Activated T-cell treated with anti-CD3 and anti-CD28 coated beads, Interleukin-2, amount 50 U/mL, for 24 hours (primary cell): ENCODE measurements around the gene ANKRD11.
A peak's percentile ranks its signal among the peaks of the same experiment; 100 is the strongest.

Experiments
- DNase-seq: peaks from one replicate; pipeline ENCODE4 v3.0.0-alpha.2; 2020
- H3K27ac Mint-ChIP-seq: 2 replicates; pipeline ENCODE4 v1.8.0; 2020; ENCODE audit warnings: mild to moderate bottlenecking, mixed read lengths
- H3K27me3 Mint-ChIP-seq: 2 replicates; pipeline ENCODE4 v1.8.0; 2020; ENCODE audit warnings: mixed read lengths
- H3K36me3 Mint-ChIP-seq: 2 replicates; pipeline ENCODE4 v1.8.0; 2020; ENCODE audit warnings: low read depth, mixed read lengths
- H3K4me1 Mint-ChIP-seq: 2 replicates; pipeline ENCODE4 v1.8.0; 2020; ENCODE audit warnings: low read depth, mixed read lengths
- H3K4me3 Mint-ChIP-seq: 2 replicates; pipeline ENCODE4 v1.8.0; 2020; ENCODE audit warnings: mild to moderate bottlenecking, moderate library complexity, mixed read lengths
- H3K9me3 Mint-ChIP-seq: 2 replicates; pipeline ENCODE4 v1.8.0; 2020; ENCODE audit warnings: mixed read lengths

The ANKRD11 gene

DNA sequence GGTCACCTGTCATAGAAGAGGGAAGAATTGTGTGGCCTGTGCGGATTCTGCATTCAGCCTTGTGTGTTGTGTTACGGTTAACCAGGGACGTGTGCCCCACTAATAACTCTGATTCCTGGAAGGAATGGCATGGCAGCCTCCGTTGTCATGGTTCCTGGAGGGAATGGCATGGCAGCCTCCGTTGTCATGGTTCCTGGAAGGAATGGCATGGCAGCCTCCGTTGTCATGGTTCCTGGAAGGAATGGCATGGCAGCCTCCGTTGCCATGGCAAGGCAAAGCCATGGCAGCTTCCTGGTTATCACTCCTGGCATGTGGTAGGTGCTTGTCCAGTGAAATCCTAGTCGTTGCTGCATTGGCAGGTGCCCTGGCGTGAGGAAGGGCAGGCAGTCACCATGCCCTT lies 26.8 kb upstream of the ANKRD11 start:
- no peaks in the 10 kb centered on the region for H3K9me3 Mint-ChIP-seq

GRCh38 chr16:89512453-89512852 lies 22.1 kb upstream of the ANKRD11 start:
- Mint-ChIP-seq H3K4me1 (peaks cover 13% of the 10 kb centered on the region), H3K9me3 (no peaks in the 10 kb centered on the region), H3K27ac (no peak overlapping the region), H3K4me3 (no peak overlapping the region), H3K36me3 (peaks cover 64% of the 10 kb centered on the region), H3K27me3 (no peaks in the 10 kb centered on the region)
- DNase-seq = no peak

More for the DNA sequence above, 26.8 kb upstream of the ANKRD11 start:
- Mint-ChIP-seq H3K27me3 (no peaks in the 10 kb centered on the region), H3K4me3 (no peak overlapping the region), H3K27ac (no peak overlapping the region), H3K4me1 (peaks cover 3% of the 10 kb centered on the region), H3K36me3 (peaks cover 86% of the 10 kb centered on the region)
- no peak for DNase-seq

DNA sequence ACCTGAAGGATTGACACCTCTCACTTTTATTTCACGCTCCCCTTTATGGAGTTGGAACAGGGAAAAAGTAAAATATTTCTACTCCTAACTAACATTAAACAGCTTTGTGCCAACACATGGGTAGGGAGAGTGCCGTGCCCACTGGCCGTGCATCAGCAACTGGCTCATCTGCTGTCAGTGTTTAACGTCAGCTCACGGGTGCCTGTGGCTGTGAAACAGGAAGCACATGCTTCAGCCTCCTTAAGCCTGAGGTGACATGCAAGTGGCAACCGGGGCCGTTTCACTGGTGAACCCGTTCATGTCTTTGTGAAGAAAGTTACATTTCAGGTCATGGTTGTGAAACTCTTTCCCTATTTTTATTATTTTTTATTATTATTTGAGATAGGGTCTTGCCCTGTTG lies 21.0 kb upstream of the ANKRD11 start:
- H3K27me3 Mint-ChIP-seq = no peaks in the 10 kb centered on the region
- no peaks in the 10 kb centered on the region for H3K9me3 Mint-ChIP-seq
- H3K4me3 Mint-ChIP-seq = no peak overlapping the region
- H3K27ac Mint-ChIP-seq = peak overlapping the region; percentile 84
- peaks cover 54% of the 10 kb centered on the region for H3K36me3 Mint-ChIP-seq
- no peak for DNase-seq
- H3K4me1 Mint-ChIP-seq = peaks cover 21% of the 10 kb centered on the region

DNA sequence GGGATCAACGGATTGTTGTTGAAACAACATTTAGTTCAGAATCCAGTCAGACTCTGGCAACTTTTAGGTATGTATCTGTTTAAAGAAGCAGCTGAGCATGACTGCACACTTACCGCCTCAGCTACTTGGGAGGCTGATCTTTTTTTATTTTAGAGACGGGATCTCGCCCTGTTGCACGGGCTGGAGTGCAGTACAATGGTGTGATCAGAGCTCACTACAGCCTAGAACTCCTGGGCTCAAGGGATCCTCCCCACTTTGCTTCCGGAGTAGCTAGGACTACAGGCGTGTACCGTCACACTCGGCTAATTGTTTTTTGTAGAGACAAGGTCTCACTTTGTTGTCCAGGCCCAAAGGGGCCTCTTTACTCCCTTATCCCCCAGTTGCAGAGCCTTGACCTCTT lies 20.2 kb upstream of the ANKRD11 start:
- peaks cover 29% of the 10 kb centered on the region for H3K4me1 Mint-ChIP-seq
- H3K27me3 Mint-ChIP-seq = no peaks in the 10 kb centered on the region
- peak overlapping the region; percentile 39 for H3K4me3 Mint-ChIP-seq
- DNase-seq = no peak
- peak overlapping the region; percentile 84 for H3K27ac Mint-ChIP-seq
- peaks cover 49% of the 10 kb centered on the region for H3K36me3 Mint-ChIP-seq
- H3K9me3 Mint-ChIP-seq = no peaks in the 10 kb centered on the region

GRCh38 chr16:89507834-89508590 lies 17.7 kb upstream of the ANKRD11 start, which contains the start of gene SPG7:
SPG7 (plus strand) TSS chr16:89508403; CDS start chr16:89508418, 15 bp downstream.
- Mint-ChIP-seq H3K9me3 (no peaks in the 10 kb centered on the region), H3K27ac (peak within 1 kb of the TSS; percentile 98), H3K4me1 (peaks cover 39% of the 10 kb centered on the region), H3K27me3 (no peaks in the 10 kb centered on the region), H3K36me3 (peaks cover 30% of the 10 kb centered on the region), H3K4me3 (peak within 1 kb of the TSS; percentile 94)
- peak; percentile 97 for DNase-seq

DNA sequence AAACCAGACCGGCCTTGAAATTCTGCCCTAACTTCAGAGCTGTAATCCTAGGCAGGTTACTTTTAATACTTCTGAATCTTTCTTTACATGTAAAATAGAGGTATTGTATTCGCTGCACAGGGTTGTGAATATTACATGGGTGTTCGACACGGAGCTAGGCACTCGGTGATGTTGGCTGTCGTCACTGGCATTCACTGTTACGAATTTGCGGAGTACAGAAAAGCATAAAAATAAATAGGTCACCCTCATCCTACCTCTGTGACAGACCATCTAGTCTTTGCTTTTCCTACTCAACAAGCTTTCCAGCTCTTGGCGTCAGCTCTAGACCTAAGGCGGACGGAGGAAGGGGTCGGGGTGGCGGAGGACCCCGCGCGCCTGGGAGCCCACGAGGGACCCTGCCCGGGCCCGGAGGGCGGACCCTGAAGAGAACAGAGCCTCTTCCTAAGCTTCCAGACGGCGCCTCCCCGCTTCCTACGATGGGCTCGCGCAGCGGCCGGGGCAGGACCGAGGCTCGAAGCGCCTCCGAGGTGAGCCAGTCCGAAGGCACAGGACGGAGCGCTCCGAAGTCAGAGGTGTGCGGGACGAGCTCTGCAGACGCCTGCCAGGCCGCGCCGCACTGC lies 17.0 kb upstream of the ANKRD11 start:
- Mint-ChIP-seq H3K27ac (peak overlapping the region; percentile 95), H3K27me3 (no peaks in the 10 kb centered on the region), H3K4me3 (peak overlapping the region; percentile 94), H3K36me3 (peaks cover 24% of the 10 kb centered on the region), H3K9me3 (no peaks in the 10 kb centered on the region), H3K4me1 (peaks cover 39% of the 10 kb centered on the region)
- no peak for DNase-seq

DNA sequence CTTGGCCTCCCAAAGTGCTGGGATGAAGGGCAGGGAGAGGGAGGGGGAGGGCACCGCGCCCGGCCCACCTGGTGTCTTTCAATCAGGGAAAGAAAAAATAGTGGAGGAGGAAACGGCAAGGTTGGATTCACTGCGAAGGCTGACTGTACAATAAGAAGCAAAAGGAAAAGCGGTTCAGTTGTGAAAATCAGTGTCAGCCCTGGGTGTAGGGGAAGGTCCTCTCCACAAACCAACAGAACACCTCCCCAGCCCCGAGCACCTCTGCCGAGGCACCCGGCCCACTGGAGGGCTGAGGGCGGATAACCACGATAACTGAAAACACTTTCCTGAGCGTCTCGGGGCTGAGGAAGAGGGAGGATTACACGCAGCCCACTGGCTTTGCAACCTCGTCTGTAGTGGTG lies 16.4 kb upstream of the ANKRD11 start:
- DNase-seq = peak; percentile 53

GRCh38 chr16:89506113-89506504 lies 15.7 kb upstream of the ANKRD11 start:
- DNase-seq = no peak
- Mint-ChIP-seq H3K9me3 (no peaks in the 10 kb centered on the region), H3K4me1 (peaks cover 36% of the 10 kb centered on the region), H3K4me3 (peak overlapping the region; percentile 94), H3K27ac (peak overlapping the region; percentile 95), H3K36me3 (peaks cover 14% of the 10 kb centered on the region), H3K27me3 (no peaks in the 10 kb centered on the region)

More for the DNA sequence above, 16.4 kb upstream of the ANKRD11 start:
- H3K27me3 Mint-ChIP-seq = no peaks in the 10 kb centered on the region
- H3K4me1 Mint-ChIP-seq = peaks cover 39% of the 10 kb centered on the region
- peaks cover 19% of the 10 kb centered on the region for H3K36me3 Mint-ChIP-seq
- no peaks in the 10 kb centered on the region for H3K9me3 Mint-ChIP-seq
- H3K4me3 Mint-ChIP-seq = peak overlapping the region; percentile 94
- peak overlapping the region; percentile 95 for H3K27ac Mint-ChIP-seq

DNA sequence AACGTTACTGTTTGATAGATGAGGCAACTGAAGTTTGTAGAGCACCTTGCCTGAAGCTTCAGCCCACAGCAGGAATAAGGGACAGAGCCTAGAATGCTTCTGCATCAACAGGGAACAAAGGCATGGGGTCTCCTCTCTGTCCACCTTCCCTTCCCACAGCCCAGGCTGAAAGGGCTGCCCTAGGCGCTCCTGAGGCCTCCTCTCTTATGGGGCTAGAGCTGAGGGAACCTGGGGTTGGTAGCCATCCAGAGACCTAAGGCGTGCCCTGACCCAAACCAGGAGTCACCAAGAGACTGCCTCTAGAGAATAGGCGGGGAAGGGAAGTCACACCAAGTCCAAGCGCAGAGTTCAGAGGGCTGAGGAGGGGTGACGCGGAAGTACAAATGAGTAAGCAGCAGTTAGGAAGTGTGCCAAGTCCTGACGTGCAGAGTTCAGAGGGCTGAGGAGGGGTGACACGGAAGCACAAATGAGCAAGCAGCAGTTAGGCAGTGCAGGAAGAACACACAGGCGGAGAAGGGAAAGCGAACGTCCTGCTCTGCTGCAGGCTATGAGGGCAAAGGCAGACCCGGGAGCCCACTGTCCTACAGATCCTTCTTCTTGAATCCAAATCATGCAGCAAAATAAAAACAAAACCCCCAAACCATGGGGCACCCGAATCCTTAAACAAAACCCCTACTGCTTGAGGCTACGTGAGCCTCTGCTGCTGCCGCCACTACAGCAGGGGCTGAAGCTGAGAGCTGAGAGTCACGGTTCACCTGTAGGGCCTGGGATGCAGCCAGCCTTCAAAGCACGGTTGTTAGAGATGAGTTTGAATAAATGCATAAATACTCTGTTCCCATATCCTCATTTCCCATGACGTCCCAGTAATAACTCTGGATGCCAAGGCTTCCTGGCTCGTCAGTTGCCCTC lies 15.1 kb upstream of the ANKRD11 start:
- Mint-ChIP-seq H3K4me1 (peaks cover 34% of the 10 kb centered on the region), H3K27ac (peak overlapping the region; percentile 95), H3K36me3 (peaks cover 7% of the 10 kb centered on the region), H3K4me3 (peak overlapping the region; percentile 94), H3K27me3 (no peaks in the 10 kb centered on the region), H3K9me3 (no peaks in the 10 kb centered on the region)
- peak; percentile 84 for DNase-seq

DNA sequence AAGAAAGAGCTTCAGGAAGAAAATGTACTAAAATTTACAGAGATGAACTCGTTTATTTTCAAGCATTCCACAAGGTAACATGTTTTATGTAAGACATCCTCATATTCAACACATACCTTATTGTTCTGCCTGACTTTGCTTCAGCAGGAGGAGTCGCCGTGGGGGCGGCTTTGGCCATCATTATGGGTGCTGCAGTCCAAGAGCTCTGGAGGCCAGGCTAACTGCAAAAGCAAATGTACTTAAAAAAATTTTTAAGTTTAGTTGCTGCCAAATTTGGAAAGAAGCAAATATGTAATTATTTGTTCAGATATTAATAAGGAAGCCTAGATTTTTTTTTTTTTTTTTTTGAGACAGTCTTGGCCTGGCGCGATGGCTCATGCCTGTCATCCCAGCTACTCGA lies 13.7 kb upstream of the ANKRD11 start:
- DNase-seq = no peak
- Mint-ChIP-seq H3K27ac (peak overlapping the region; percentile 79), H3K36me3 (peaks cover 5% of the 10 kb centered on the region), H3K4me3 (no peak overlapping the region), H3K27me3 (no peaks in the 10 kb centered on the region), H3K4me1 (peaks cover 27% of the 10 kb centered on the region), H3K9me3 (no peaks in the 10 kb centered on the region)

DNA sequence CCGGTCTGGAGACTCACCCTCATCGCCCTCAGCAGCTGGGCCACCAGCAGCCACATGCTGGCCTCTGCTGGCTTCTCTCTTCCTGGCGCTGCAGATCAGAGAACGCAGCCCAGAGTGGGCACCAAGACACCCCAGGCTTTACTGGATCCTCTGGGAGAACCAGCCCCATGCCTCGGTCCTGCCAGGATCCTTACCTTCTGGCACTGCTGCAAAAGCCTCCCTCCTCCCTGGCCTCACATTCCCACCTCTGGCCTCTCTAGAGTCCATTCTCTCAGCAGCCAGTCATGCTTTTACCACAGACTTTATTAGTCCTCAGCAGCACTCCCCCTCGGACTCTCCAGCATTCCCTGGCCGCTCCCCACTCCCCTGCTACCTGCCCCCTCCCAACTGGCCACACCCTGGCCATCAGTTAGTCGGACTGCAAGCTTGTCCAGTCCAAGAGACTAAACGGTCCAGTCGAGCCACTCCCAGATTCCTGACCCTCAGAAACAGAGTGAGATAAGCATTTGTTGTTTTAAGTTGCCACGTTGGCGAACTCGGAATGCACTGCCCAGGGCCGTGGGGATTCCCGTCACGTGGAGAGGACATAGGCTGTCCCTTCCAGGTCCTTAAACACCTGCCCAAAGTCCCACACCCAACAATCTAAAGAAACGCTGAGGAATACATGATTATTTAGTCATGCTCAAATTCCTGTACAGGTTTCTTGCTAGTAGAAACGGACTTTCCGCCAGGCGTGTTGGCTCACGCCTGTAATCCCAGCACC lies 11.9 kb upstream of the ANKRD11 start:
- no peaks in the 10 kb centered on the region for H3K27me3 Mint-ChIP-seq
- H3K9me3 Mint-ChIP-seq = no peaks in the 10 kb centered on the region
- peaks cover 26% of the 10 kb centered on the region for H3K4me1 Mint-ChIP-seq
- DNase-seq = no peak
- no peak overlapping the region for H3K27ac Mint-ChIP-seq
- peaks cover 5% of the 10 kb centered on the region for H3K36me3 Mint-ChIP-seq
- H3K4me3 Mint-ChIP-seq = no peak overlapping the region

DNA sequence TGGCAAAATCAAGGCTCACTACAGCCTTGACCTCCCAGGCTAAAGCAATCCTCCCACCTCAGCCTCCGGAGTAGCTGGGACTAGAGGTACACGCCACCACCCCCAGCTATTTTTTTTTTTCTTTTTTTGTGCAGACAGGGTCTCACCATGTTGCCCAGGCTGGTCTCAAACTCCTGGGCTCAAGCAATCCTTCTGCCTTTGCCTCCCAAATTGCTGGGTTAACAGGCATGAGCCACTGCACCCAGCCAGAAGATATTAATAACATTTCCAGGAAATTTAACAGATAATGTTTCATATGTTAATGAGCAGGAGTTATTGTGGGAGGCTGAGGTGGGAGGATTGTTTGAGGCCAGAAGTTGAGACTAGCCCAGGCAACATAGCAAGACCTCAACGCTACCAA lies 9.4 kb upstream of the ANKRD11 start:
- no peaks in the 10 kb centered on the region for H3K9me3 Mint-ChIP-seq
- no peak overlapping the region for H3K27ac Mint-ChIP-seq
- no peak for DNase-seq
- H3K4me1 Mint-ChIP-seq = peaks cover 7% of the 10 kb centered on the region
- H3K36me3 Mint-ChIP-seq = peaks cover 5% of the 10 kb centered on the region
- H3K27me3 Mint-ChIP-seq = no peaks in the 10 kb centered on the region
- H3K4me3 Mint-ChIP-seq = no peak overlapping the region

DNA sequence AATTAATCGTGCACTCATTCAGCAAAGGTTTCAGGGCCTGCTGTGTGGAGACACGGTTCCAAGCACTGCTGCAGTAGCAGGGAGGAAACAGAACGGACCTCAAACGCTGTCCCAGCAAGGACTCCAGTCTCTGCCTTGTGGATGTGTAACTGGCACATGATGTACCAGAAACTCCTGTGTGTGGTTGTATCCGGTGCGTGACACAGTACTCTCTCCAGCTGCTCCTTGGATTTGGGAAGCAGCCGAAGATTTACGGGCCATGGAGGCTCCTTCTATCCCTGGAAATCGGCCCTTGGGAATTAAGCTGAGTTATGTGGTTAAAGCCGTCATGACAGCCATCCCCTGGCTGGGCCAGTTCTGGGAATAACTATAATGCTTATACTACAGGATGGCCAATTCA lies 8.5 kb upstream of the ANKRD11 start:
- peaks cover 7% of the 10 kb centered on the region for H3K4me1 Mint-ChIP-seq
- peaks cover 10% of the 10 kb centered on the region for H3K36me3 Mint-ChIP-seq
- no peaks in the 10 kb centered on the region for H3K9me3 Mint-ChIP-seq
- H3K4me3 Mint-ChIP-seq = no peak overlapping the region
- DNase-seq = no peak
- no peak overlapping the region for H3K27ac Mint-ChIP-seq
- H3K27me3 Mint-ChIP-seq = no peaks in the 10 kb centered on the region

DNA sequence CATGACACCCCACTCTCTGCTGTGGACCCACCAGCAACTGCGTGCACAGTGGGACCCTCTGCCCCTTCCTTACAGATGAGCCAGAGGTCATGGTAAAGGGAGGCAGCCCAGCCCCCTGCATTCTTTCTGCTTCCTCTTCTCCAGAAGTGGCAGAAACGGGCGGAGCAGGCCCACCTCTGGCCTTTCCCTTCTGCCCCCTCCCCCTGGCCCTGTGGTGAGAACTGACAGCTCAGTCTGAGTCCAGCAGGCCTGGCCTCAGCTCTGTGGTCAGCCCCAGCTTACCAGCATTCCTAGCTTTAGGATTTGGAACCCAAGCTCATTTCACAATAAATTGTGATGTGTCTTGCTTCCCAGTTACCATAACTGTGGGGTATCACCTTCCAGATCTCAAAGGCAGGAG lies 4.8 kb upstream of the ANKRD11 start:
- Mint-ChIP-seq H3K4me3 (no peak overlapping the region), H3K36me3 (peaks cover 23% of the 10 kb centered on the region), H3K4me1 (peaks cover 30% of the 10 kb centered on the region), H3K27me3 (no peaks in the 10 kb centered on the region), H3K27ac (peak overlapping the region; percentile 63), H3K9me3 (no peaks in the 10 kb centered on the region)
- no peak for DNase-seq
